ENCODE measurements around the gene CD33.
"Not testable (repeated sequence)": the region's sequence is repeated elsewhere in the genome, so short reads cannot be mapped to it uniquely, and the experiment has no call there.

CD33 gene

DNA sequence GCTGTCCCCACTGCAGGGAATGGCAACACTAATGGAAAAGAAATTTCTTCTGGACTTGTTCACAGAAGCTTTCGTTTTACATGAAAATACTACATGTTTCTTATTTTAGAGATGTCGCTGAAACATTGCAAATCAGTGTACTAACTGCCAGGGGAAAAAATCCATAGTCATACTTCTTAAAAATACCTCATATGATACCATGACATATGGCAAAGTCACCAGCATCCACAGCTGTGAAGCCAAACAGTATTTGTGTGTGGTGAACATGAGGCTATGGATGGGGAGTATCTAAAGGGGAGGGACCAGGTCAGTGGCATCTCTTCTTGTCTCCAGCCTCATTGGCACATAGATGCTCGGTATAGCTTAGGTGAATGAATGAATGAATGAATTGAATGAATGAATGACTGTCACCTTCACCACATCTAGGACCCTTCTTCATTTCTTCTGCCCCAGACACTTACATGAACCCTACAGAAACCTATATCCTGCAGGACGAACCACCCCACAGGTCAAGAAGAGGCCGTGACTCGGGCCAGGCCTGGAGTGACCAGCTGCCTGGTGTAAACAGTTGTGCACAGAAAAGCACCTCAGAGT, 14.6 kb upstream of the CD33 start:
- DNase-seq (ENCODE audit: low read depth in 2 of 2) = no peak

DNA sequence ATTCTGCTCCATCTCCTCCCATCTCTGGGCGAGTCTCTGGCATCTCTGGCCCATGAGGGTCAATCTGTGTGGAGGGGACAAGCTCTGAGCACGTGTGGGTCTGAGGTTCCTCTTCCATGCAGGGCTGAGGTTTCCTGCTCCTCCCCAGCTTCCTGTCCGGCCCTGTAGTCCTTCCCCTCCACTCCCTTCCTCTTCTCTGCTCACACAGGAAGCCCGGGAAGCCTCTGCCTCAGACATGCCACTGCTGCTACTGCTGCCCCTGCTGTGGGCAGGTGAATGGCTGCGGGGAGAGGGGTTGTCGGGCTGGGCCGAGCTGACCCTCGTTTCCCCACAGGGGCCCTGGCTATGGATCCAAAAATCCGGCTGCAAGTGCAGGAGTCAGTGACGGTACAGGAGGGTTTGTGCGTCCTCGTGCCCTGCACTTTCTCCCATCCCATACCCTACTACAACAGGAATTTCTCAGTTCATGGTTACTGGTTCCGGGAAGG, 14.0 kb upstream of the CD33 start:
- not testable (repeated sequence) for DNase-seq (ENCODE audit: low read depth in 2 of 2)

DNA sequence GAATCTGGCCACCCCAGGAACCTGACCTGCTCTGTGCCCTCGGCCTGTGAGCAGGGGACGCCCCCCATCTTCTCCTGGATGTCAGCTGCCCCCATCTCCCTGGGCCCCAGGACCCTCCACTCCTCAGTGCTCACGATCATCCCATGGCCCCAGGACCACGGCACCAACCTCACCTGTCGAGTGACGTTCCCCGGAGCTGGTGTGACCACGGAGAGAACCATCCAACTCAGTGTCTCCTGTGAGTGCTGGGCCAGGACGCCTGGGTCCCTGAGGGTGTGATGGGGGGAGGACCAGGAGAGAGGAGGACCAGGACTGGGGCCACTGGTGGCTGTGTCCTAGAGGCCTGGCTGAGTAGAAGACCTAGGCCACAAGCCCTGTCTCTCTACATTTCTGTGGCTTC, 13.0 kb upstream of the CD33 start:
- no peak for DNase-seq (ENCODE audit: low read depth in 2 of 2)

DNA sequence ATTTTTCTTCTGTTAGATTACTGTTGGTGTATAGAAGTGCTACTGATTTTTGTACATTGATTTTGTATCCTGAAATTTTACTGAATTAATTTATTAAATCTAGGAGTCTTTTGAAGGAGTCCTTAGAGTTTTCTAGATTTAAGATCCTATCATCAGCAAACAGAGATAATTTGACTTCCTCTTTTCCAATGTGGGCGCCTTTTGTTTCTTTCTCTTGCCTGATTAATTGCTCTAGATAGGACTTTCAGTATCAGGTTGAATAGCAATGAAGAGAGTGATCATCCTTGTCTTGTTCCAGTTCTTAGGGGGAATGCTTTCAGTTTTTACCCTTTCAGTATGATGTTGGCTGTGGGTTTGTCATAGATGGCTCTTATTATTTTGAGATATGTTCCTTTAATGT, 5.6 kb upstream of the CD33 start:
- DNase-seq (ENCODE audit: low read depth in 2 of 2) = no peak

DNA sequence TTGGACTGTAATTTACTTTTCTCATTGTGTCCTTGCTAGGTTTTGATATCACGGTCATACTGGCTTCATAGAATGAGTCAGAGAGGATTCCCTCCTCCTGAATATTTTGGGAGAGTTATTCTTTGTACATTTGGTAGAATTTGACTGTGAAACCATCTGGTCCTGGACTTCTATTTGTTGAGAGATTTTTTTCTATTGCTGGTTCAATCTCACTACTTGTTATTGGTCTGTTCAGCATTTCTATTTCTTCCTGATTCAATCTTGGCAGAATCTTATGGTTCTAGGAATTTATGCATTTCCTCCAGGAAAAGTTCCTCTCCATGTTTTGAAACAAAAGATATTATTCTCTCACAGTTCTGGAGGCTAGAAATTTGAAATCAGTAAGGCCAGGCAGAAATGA, 4.9 kb upstream of the CD33 start:
- no peak for DNase-seq (ENCODE audit: low read depth in 2 of 2)

DNA sequence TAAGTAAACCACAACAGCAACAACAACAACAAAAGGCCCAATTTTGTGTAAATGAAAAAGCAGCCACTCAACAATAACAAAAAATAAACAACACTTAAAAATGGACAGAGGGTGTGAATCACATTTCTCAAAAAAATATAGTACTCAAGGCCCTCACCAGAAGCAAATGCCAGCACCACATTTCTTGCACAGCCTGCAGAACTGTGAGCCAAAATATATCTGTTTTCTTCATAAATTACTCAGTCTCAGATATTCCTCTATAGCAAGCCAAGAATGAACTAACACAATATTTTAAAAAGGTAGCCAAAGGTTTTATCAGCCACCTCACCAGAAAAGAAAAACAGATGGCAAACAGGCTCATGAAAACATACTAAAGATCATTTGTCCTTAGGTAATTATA, 3.9 kb upstream of the CD33 start:
- no peak for DNase-seq (ENCODE audit: low read depth in 2 of 2)

DNA sequence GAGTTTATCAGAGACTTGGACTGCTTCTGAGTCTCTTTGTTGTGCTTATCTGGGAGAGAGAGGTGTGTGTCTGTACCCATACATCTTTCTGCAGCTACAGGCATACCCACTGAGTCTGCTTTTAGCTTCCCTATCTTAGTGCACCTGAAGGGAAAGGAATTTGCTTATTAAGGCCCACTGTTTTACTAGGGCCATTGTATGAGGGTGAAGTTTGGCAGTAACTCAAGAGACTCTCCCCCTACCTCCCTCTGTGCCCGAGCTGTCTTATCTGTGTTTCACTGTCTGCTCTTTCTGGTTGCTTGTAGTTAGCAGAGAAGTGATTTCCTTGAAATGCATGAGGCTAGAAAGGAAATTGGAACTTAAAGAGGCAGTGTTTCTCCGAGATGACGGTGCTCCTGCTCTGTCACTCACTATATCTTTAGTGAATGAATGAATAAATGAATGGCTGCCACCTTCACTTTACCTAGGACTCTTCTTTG, 678 bp upstream of the CD33 start:
- DNase-seq (ENCODE audit: low read depth in 2 of 2) = no peak

DNA sequence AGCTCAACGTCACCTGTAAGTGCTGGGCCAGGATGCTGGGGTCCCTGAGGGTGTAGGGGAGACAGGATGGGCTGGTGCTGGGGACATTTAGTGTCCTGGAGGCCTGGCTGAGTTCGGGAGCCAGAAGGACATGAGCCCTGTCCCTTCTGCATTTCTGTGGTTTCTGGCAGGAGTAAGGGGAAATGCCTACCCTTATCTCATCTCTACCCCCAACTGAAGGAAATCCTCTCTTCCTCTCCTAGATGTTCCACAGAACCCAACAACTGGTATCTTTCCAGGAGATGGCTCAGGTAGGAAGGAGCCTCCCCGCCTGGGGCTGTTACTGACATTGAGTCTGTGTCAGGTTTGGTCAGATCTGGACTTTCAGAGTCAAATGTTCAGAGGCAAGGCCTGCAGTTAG, 1.2 kb downstream of the CD33 start:
- no peak for DNase-seq (ENCODE audit: low read depth in 2 of 2)

DNA sequence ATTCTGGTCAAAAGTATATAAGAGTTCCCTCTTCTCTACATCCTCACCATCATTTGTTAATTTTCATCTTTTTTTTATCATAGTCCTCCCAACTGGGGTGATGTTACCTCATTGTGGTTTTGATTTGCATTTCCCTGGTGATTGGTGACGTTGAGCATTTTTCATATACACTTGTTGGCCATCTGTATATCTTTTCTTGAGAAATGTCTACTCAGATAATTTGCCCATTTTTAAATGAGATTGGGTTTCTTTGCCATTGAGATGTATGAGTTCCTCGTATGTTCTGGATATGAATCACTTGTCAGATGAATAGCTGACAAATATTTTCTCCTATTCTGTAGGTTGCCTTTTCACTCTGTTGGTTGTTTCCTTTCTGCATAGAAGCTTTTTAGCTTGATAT, 2.4 kb downstream of the CD33 start:
- DNase-seq (ENCODE audit: low read depth in 2 of 2) = no peak

DNA sequence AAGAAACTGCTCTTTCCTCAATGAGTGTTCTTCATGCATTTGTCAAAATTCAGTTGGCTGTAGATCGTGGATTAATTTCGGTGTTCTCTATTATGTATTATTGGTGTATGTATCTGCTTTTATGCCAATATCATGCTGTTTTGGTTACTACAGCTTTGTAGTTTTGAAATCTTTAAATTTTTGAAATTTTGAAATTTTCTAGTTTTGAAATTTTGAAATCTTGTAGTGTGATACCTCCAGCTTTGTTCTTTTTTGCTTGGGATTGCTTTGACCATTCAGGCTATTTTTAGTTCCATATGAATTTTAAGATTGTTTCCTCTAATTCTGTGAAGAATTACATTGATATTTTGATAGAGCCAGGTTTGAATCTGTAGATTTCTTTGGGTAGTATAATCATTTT, 3.1 kb downstream of the CD33 start:
- DNase-seq (ENCODE audit: low read depth in 2 of 2) = no peak

DNA sequence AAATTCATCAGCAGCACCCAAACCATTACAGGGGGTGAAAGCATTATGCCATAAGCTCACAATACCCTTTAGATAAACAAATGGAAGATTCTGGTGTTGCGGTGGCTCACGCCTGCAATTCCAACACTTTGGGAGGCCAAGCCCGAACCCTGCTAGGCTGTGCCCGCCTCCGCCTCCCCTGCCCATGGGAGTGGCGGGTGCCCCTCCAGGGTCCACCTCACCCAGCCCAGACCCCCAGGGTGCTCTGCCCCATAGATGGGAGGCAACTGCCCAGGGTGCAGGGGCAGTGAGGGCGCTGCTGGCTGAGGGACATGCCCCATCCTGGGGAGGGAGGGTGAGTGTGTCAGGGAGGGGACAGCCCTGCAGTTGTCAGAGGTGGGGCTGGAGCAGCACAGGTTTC, 16.0 kb downstream of the CD33 start:
- no peak for DNase-seq (ENCODE audit: low read depth in 2 of 2)

DNA sequence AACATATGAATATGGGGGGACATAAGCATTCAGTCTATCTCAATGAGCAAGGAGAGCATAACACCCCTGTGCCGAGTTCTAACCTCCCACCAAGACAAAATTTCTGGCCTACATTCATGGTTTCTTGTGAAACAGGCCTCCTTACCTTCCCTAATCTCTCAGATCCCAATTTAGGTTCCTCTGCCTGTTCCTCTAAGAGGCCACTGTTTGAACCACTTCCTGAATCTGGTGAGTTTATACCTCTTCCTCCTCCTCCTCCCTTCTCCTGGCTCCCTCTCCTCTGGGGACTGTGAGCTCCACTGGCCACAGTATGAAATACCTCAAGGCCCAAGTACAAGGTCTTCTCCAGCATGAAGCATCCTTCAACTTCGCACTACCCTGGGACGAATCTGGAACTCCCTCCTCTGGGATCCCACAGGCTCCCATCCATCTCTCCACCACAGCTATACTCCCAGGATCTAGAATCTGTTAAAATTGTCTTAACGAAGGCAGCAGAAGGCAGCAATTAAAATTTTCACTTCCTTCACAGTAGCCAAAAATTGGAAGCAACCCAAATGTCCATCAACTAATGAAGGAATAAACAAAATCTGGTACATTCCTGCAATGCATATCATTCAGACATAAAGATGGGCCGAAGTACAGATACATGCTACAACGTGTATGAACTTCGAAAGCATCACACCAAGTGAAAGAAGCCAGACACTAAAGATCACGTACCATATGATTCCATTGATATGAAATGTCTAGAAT, 18.2 kb downstream of the CD33 start:
- no peak for DNase-seq (ENCODE audit: low read depth in 2 of 2)

DNA sequence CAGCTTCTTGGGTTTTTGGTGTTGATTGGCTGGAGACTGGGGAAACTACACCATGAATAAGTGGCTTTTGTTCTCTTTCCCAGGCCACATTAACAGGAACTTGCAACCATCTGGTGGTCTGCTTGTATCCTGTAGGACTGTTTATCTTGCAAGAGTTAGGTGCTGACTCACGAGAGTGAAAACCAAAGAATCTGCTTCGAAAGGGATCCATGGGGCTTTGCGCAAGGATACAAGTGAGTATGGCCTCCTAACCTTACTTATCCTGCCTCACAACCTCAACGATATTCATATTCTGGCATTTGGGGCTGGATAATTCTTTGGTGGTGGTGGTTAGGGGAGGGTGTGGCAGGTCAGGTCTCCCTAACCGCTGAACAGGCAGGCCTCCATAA, 21.3 kb downstream of the CD33 start:
- no peak for DNase-seq (ENCODE audit: low read depth in 2 of 2)

DNA sequence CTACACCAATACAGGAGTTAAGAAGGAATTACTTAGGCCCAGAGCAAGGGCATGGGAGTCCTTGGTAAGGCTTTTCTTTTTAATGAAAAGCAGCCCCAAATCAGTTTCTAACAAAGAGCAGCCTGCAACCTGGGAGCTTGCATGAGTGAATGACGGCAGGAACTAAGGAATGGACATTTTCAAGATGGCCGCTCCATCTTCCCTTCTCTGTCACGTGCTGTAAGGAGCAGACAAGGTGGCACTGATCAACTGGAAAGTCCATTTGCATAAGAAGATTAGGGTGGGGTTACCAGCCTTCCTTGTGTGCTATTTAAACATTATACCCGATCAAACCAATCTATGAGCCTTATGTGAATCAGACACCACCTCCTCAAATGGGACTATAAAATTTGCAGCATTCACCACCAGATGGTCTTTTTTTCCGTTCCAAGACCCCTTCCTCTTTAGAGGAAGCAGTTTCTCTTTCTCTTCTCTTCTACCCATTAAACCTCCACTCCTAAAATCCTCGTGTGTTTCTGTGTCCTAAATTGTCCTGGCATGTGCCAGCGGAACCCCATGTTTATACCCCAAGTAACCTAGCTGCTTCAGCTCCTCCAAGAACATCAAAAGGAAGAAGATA, 23.2 kb downstream of the CD33 start:
- no peak for DNase-seq (ENCODE audit: low read depth in 2 of 2)

DNA sequence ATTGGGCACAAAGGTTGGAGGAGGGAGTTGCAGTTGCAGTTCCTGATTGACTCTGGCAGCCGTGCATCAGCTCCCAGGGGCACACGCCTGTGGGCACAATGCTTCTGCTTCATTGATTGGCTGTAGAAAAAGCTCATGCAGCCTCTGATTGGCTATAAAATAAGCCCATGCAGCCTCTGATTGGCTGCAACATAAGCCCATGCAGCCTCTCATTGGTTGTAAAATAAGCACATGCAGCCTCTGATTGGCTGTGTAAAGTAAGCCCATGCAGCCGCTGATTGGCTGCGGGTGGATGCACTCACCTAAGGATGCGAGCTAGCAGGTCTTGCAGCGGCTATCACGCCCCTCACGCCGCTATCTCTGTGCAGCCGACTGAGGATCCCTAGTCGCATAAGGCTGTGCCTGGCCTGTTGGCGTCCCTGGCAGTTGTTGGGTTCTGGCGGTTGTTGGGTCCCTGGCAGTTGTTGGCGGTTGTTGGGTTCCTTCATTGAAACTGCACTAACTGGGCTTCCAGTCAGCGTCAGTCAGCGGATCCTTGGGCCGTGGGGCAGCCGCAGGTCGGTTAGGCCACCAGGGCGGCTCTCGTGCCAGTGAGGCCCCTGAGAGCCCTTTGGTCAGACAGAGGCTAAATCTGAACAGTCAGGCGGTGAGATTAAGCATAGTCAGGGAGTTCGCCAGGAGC, 26.0 kb downstream of the CD33 start, which contains the start of gene SIGLECL1:
TSS of gene SIGLECL1 (plus strand) at position 295 of the 682 bp plus-strand sequence. CDS start 12,993 bp downstream, outside the sequence.
- DNase-seq (ENCODE audit: low read depth in 2 of 2) = no peak

DNA sequence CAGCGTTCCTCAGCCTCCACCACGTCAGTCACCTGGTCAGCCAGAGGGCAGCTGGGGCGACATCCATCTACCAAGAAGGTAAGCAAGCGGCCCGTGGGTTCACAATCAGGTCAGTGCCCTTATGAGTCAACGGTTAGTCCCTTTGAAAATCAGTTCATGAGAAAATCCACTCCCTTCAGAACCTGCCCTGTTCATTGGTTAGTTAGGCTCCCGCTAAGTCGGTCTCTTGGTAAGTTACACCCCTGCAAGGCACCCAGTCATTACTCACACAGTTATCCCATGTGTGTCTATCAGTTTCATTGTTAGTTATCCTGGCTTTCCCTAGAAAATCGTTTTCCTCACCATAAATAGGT, 26.6 kb downstream of the CD33 start:
- no peak for DNase-seq (ENCODE audit: low read depth in 2 of 2)

DNA sequence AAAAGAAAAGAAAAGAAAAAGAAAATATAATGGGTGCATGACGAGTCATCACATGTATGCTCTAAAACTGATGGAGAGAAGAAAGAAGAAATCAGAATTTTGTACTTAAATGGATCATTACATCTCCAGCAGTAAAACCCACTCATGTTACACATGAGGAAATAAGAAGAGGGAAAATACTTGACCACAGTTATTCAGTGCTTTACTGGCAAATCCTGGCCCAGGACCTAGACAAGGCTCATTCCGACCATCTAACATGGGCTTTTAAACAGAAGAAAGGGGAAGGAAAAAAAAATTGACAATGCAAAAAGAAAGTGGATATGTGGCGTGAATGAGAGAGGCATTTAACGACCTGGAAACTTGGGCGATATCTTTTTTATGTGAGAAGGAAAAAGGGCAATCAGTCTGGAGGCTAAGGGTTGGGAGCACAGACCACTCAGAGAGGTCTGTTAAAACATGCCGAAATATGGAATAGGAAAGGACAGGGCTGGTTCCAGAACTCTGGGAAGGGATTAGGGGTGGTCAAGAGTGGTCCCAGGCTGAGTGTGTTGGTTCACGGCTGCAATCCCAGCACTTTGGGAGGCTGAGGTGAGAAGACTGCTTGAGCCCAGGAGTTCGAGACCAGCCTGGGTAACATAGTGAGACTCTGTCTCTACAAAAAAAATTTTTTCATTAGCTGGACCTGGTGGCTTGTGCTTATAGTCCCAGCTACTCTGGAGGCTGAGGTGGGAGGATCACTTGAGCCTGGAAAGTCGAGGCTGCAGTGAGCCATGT, 27.6 kb downstream of the CD33 start:
- DNase-seq (ENCODE audit: low read depth in 2 of 2) = no peak

DNA sequence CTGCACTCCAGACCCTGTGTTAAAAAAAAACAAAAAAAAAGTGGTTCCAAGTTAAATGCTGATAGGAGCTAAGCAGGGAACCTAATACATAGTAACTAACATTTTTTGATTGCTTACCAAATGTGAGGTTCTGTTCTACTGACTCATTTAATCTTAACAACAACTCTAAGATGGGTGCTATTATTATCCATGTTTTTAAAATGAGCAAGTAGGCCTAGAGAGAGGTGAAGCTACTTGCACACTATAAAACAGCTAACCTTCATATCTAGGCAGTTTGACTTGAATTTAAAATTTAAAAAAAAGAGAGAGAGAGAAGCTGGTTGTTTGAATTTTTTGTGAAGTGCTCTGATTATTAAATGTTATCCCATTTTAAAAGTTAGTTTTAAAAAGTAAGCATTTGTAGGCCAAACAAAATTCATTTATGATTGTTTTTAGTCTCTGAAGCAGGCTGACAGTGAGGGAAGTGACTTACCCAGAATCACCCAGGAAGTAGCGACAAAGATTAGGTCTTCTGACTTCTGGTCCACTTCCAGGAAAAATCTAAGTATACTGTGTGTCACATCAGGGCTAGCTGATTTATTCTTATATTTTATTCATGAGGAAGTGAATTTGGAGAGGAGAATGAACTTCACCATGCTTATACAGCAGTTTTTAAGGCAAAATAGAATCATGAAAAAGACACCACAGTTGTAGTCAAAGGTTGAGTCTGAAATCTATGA, 28.4 kb downstream of the CD33 start:
- DNase-seq (ENCODE audit: low read depth in 2 of 2) = no peak

DNA sequence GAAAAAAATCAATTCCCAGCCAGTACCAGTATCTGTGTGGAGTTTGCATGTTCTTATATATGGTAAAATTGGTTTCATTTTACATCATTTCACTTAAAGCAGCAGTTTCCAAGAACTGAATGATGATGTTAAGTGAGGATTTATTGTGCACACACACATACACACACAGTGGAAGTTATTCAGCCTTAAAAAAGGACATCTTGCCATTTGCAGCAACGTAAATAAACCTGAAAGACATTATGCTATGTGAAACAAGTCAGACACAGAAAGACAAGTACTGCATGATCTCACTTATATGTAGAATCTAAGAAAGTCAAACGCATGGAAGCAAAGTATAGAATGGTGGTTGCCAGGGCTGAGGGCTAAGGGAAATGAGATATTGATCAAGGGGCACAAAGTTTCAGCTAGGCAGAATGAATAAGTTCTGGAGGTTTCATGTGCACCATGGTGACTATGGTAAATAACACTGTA, 31.3 kb downstream of the CD33 start:
- DNase-seq (ENCODE audit: low read depth in 2 of 2) = no peak

DNA sequence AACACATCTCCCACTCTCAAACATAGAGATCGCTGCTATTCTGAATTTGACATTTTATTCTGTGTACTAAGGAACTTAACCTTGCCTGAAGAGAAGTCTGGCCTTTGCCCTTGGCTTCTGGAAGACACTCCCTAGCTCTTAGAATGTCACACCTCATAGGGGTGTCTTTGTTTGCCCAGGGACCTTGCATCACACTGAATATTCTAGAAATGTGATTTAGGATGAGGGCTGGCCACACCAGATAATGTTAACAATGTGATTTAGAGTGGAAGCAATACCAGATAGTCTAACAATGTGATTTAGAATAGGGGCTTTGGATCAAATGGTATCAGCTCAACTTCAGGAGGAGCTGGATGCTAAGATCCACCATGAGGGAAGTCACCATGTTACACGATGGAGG, 32.6 kb downstream of the CD33 start:
- DNase-seq (ENCODE audit: low read depth in 2 of 2) = no peak

All from stimulated activated CD4-positive, alpha-beta T cell treated with anti-CD3 and anti-CD28 coated beads, Interleukin-1b, Interleukin-23, amount 100 ng/mL, for 1 hour (primary cell).